Measurements from ENCODE around the gene S100A14.
"Not testable (repeated sequence)": the region's sequence is repeated elsewhere in the genome, so short reads cannot be mapped to it uniquely, and the experiment has no call there.

S100A14 gene

GRCh38 chr1:153583976-153584375 is 32.1 kb downstream of the S100A14 start:
- no peak for ATAC-seq (ENCODE audit: low read depth)
- no peaks in the 10 kb centered on the region for H3K9me3 ChIP-seq (ENCODE audit: severe bottlenecking)
- no peak for TF ChIP-seq CTCF (IDR thresholded peaks at IDR 0.05; ENCODE audit: poor library complexity, severe bottlenecking)
- no peak overlapping the region for H3K27ac ChIP-seq (ENCODE audit: poor library complexity, severe bottlenecking)
- no peaks in the 10 kb centered on the region for H3K36me3 ChIP-seq (ENCODE audit: low read depth)
- no peaks in the 10 kb centered on the region for H3K27me3 ChIP-seq (ENCODE audit: insufficient read depth, poor library complexity, severe bottlenecking)
- H3K4me1 ChIP-seq (ENCODE audit: insufficient read depth, poor library complexity, severe bottlenecking): peaks cover 3% of the 10 kb centered on the region
- DNase-seq (ENCODE audit: low spot score): no peak
- no peak overlapping the region for H3K4me3 ChIP-seq (ENCODE audit: severe bottlenecking)

GRCh38 chr1:153583514-153583913 is 32.6 kb downstream of the S100A14 start:
- H3K4me3 ChIP-seq (ENCODE audit: severe bottlenecking); H3K36me3 ChIP-seq (ENCODE audit: low read depth); H3K27ac ChIP-seq (ENCODE audit: poor library complexity, severe bottlenecking); H3K9me3 ChIP-seq (ENCODE audit: severe bottlenecking); DNase-seq (ENCODE audit: low spot score); ATAC-seq (ENCODE audit: low read depth); H3K4me1 ChIP-seq (ENCODE audit: insufficient read depth, poor library complexity, severe bottlenecking); H3K27me3 ChIP-seq (ENCODE audit: insufficient read depth, poor library complexity, severe bottlenecking): not testable (repeated sequence)

GRCh38 chr1:153582836-153583235 is 33.3 kb downstream of the S100A14 start:
- not testable (repeated sequence) for H3K4me3 ChIP-seq (ENCODE audit: severe bottlenecking); H3K9me3 ChIP-seq (ENCODE audit: severe bottlenecking); ATAC-seq (ENCODE audit: low read depth); H3K4me1 ChIP-seq (ENCODE audit: insufficient read depth, poor library complexity, severe bottlenecking); H3K27me3 ChIP-seq (ENCODE audit: insufficient read depth, poor library complexity, severe bottlenecking); DNase-seq (ENCODE audit: low spot score); H3K36me3 ChIP-seq (ENCODE audit: low read depth); H3K27ac ChIP-seq (ENCODE audit: poor library complexity, severe bottlenecking)

GRCh38 chr1:153578936-153579335 is 37.2 kb downstream of the S100A14 start:
- Histone ChIP-seq H3K27ac (ENCODE audit: poor library complexity, severe bottlenecking) (no peak overlapping the region), H3K36me3 (ENCODE audit: low read depth) (no peaks in the 10 kb centered on the region), H3K4me3 (ENCODE audit: severe bottlenecking) (no peak overlapping the region), H3K4me1 (ENCODE audit: insufficient read depth, poor library complexity, severe bottlenecking) (peaks cover 3% of the 10 kb centered on the region), H3K9me3 (ENCODE audit: severe bottlenecking) (no peaks in the 10 kb centered on the region), H3K27me3 (ENCODE audit: insufficient read depth, poor library complexity, severe bottlenecking) (no peaks in the 10 kb centered on the region)
- ATAC-seq (ENCODE audit: low read depth) (no peak), DNase-seq (ENCODE audit: low spot score) (no peak)
- no peak for TF ChIP-seq CTCF (IDR thresholded peaks at IDR 0.05; ENCODE audit: poor library complexity, severe bottlenecking)

GRCh38 chr1:153578490-153578889 is 37.6 kb downstream of the S100A14 start:
- no peak for TF ChIP-seq CTCF (IDR thresholded peaks at IDR 0.05; ENCODE audit: poor library complexity, severe bottlenecking)
- no peaks in the 10 kb centered on the region for H3K9me3 ChIP-seq (ENCODE audit: severe bottlenecking)
- no peaks in the 10 kb centered on the region for H3K36me3 ChIP-seq (ENCODE audit: low read depth)
- ATAC-seq (ENCODE audit: low read depth) (0 out of 3 replicates have a peak, but pooled peaks have one; percentile 12), DNase-seq (ENCODE audit: low spot score) (no peak)
- H3K4me1 ChIP-seq (ENCODE audit: insufficient read depth, poor library complexity, severe bottlenecking): peaks cover 3% of the 10 kb centered on the region
- no peak overlapping the region for H3K27ac ChIP-seq (ENCODE audit: poor library complexity, severe bottlenecking)
- H3K4me3 ChIP-seq (ENCODE audit: severe bottlenecking): no peak overlapping the region
- H3K27me3 ChIP-seq (ENCODE audit: insufficient read depth, poor library complexity, severe bottlenecking): no peaks in the 10 kb centered on the region

- DNase-seq (ENCODE audit: low spot score) (no peak), ATAC-seq (ENCODE audit: low read depth) (peak; percentile 39; the same call in 2 of the 3 replicates)
- H3K4me3 ChIP-seq (ENCODE audit: severe bottlenecking): no peak overlapping the region
- H3K9me3 ChIP-seq (ENCODE audit: severe bottlenecking): no peaks in the 10 kb centered on the region
- no peaks in the 10 kb centered on the region for H3K36me3 ChIP-seq (ENCODE audit: low read depth)
- no peak for TF ChIP-seq CTCF (IDR thresholded peaks at IDR 0.05; ENCODE audit: poor library complexity, severe bottlenecking)
- H3K27me3 ChIP-seq (ENCODE audit: insufficient read depth, poor library complexity, severe bottlenecking): no peaks in the 10 kb centered on the region
- H3K4me1 ChIP-seq (ENCODE audit: insufficient read depth, poor library complexity, severe bottlenecking): peaks cover 11% of the 10 kb centered on the region
- H3K27ac ChIP-seq (ENCODE audit: poor library complexity, severe bottlenecking): no peak overlapping the region
Observed at GRCh38 chr1:153577624-153578051, 38.5 kb downstream of the S100A14 start.

All from RWPE2 (cell line).